Left lung (tissue), 10 donors: ENCODE results near the gene GATA2. TPM values are rescaled to one million over a fixed set of nuclear protein-coding genes. Genes with fewer than 3 reads are reported as not detected.
A peak's percentile ranks its signal among the peaks of the same experiment; 100 is the strongest.

Experiments used
- ATAC-seq: fragments of 200-7000 bp; cut with Tn5 transposase; one replicate; pipeline ENCODE4 v1.9.1; 2020; ENCODE audit warnings: moderate library complexity
- DNase-seq, 4 donors: peaks; one replicate each; pipeline ENCODE4 v3.0.0-alpha.2; 2013 to 2020
- H3K27ac ChIP-seq, 2 donors: fragments of 200-600 bp; sonication (generic) in 1 of 2; one replicate each; pipeline versions ENCODE4 v1.5.0 to v1.8.0; 2020 to 2021
- H3K27me3 ChIP-seq, 2 donors: fragments of 200-600 bp; sonication (generic) in 1 of 2; one replicate each; pipeline versions ENCODE4 v1.5.0 to v1.8.0; 2020 to 2021
- H3K36me3 ChIP-seq, 2 donors: fragments of 200-600 bp; sonication (generic) in 1 of 2; one replicate each; pipeline versions ENCODE4 v1.5.0 to v1.8.0; 2020 to 2021
- H3K4me1 ChIP-seq, 2 donors: fragments of 200-600 bp; one replicate each; pipeline ENCODE4 v1.8.0; 2021
- H3K4me3 ChIP-seq, 2 donors: fragments of 200-600 bp; sonication (generic) in 1 of 2; one replicate each; pipeline versions ENCODE4 v1.5.0 to v1.8.0; 2020 to 2021; ENCODE audit warnings: mild to moderate bottlenecking in 1 of 2
- H3K9me3 ChIP-seq, 2 donors: fragments of 200-600 bp; sonication (generic) in 1 of 2; one replicate each; pipeline versions ENCODE4 v1.5.0 to v1.8.0; 2020 to 2021
- intact Hi-C, 2 donors: fragments of 100-400 bp; cut with DNase I; formaldehyde crosslinking; loops; one replicate each; pipeline versions ENCODE4 v1.11.2 to v1.14.2; 2022
- polyA plus RNA-seq, 6 donors: library from polyadenylated mRNA; unstranded; fragments of 120-200 nt; gene quantifications; one replicate each; pipeline ENCODE4 v1.2.1, GENCODE V29; 2013; ENCODE audit not compliant: insufficient read length in 6 of 6
- total RNA-seq, 2 donors: library from RNA; stranded (reverse); fragmentation: NEBNext Ultra II Directional; extraction: Animal tissue kit (Norgen Biotek cat#: 25700); gene quantifications; one replicate each; pipeline ENCODE4 v1.2.1, GENCODE V29; 2021
- TF ChIP-seq, protein P1 (sequence below), 2 donors: fragments of 200-600 bp; sonication (generic) in 1 of 2; IDR thresholded peaks; one replicate each; pipeline versions ENCODE4 v1.5.0 to v1.8.0; 2021; ENCODE audit warnings: antibody characterized with exemption in 2 of 2
- donor health status: DM: no; HTN: yes; CAD: no.
- donor health status: DM: no; HTN: no; CAD: no.

Gene GATA2
- total and polyA plus RNA-seq, 8 donors: 9.2 to 43.0 (median 15.1) TPM

DNA sequence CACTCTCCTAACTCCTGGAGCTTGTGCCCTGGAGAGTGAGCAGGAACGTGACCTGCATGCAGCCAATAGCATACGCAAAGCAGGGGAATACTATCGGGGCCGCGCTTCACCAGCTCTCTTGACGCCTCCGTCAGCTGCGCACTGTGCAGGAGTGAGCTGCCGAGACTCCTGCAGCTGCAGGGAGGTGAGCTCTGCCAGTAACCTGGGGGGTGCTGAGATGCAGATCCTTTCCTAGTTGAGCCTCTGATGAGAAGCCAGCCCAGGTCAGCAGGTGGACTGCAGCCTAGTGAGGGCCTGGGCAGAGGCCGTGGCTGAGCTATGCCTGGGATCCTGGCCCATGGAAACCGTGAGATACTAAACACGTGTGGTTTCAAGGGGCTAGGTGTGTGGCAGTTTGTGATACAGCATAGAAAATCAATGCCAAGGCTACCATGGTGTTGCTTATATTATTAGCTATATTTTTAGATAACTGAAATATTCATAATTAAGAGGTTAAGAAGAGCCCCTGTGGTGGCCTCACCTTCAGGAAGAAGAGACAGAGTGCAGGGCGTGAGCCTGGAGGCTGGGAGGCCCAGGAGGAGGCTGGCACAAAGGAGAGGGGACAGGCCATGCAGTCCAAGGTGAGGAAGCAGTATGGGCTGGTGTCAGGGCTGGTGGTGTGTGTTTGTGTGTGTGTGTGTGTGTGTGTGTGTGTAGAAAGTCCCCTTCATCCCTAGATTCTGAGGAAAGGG lies 20.4 kb downstream of the GATA2 start:
- DNase-seq (peak in 1 of 4 donors; percentile 59), ATAC-seq (no peak)
- no peaks in the 10 kb centered on the region for H3K4me1 ChIP-seq
- no peak overlapping the region for H3K4me3 ChIP-seq
- peaks cover 0 to 30% of the 10 kb centered on the region in 2 donors for H3K27me3 ChIP-seq
- intact Hi-C loops: no loop called here
- H3K36me3 ChIP-seq: no peaks in the 10 kb centered on the region
- no peaks in the 10 kb centered on the region for H3K9me3 ChIP-seq
- TF ChIP-seq, protein P1, sequence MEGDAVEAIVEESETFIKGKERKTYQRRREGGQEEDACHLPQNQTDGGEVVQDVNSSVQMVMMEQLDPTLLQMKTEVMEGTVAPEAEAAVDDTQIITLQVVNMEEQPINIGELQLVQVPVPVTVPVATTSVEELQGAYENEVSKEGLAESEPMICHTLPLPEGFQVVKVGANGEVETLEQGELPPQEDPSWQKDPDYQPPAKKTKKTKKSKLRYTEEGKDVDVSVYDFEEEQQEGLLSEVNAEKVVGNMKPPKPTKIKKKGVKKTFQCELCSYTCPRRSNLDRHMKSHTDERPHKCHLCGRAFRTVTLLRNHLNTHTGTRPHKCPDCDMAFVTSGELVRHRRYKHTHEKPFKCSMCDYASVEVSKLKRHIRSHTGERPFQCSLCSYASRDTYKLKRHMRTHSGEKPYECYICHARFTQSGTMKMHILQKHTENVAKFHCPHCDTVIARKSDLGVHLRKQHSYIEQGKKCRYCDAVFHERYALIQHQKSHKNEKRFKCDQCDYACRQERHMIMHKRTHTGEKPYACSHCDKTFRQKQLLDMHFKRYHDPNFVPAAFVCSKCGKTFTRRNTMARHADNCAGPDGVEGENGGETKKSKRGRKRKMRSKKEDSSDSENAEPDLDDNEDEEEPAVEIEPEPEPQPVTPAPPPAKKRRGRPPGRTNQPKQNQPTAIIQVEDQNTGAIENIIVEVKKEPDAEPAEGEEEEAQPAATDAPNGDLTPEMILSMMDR (IDR thresholded peaks at IDR 0.05): no peak
- no peak overlapping the region for H3K27ac ChIP-seq

DNA sequence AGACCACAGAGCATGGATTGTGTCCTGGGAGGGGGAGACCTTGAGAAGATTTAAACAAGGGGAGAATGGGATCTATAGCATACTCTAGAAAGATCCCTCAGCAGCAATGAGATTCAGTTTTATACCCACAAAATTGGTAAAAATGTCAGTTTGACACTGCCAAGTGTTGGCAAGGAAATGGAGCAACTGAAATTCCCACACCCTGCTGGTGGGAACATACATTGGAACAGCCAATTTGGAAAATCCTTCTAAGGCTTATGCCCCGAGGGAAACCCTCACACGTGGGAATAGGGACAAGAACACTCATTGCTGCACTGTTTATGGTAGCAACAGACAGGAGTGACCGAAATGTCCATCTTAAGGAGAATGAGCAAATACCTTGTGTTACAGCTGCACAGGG lies 21.3 kb downstream of the GATA2 start:
- H3K27me3 ChIP-seq: peaks cover 0 to 32% of the 10 kb centered on the region in 2 donors

DNA sequence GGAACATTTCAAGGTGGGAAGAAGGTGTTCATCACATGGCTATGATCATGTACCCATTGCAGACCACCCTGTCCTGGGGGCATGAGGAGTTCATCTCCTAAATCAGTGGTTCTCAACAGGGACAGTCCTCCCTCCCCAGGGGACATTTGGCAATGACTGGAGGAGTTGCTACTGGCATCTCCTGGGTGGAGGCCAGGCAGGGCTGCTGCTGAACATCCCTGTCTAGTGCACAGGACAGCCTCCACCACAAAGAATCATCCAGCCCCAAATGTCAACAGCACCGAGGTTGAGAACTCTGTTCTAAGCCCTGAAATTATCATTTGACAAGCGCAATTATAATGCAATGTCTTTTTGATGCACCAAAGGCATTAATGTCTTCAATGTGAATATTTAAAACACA lies 21.9 kb downstream of the GATA2 start:
- Histone ChIP-seq H3K4me1 (no peaks in the 10 kb centered on the region), H3K27me3 (peaks cover 0 to 39% of the 10 kb centered on the region in 2 donors), H3K9me3 (no peaks in the 10 kb centered on the region), H3K36me3 (no peaks in the 10 kb centered on the region), H3K27ac (no peak overlapping the region), H3K4me3 (no peak overlapping the region)
- ATAC-seq: no peak
- intact Hi-C loops: no loop called here
- peak in 1 of 4 donors; percentile 15 for DNase-seq
- TF ChIP-seq, protein P1 (IDR thresholded peaks at IDR 0.05): no peak

More for the DNA sequence above, 21.3 kb downstream of the GATA2 start:
- Histone ChIP-seq H3K27ac (no peak overlapping the region), H3K4me3 (no peak overlapping the region), H3K36me3 (no peaks in the 10 kb centered on the region), H3K9me3 (no peaks in the 10 kb centered on the region), H3K4me1 (no peaks in the 10 kb centered on the region)
- DNase-seq (no peak), ATAC-seq (no peak)
- TF ChIP-seq, protein P1 (IDR thresholded peaks at IDR 0.05): no peak
- intact Hi-C loops: no loop called here

DNA sequence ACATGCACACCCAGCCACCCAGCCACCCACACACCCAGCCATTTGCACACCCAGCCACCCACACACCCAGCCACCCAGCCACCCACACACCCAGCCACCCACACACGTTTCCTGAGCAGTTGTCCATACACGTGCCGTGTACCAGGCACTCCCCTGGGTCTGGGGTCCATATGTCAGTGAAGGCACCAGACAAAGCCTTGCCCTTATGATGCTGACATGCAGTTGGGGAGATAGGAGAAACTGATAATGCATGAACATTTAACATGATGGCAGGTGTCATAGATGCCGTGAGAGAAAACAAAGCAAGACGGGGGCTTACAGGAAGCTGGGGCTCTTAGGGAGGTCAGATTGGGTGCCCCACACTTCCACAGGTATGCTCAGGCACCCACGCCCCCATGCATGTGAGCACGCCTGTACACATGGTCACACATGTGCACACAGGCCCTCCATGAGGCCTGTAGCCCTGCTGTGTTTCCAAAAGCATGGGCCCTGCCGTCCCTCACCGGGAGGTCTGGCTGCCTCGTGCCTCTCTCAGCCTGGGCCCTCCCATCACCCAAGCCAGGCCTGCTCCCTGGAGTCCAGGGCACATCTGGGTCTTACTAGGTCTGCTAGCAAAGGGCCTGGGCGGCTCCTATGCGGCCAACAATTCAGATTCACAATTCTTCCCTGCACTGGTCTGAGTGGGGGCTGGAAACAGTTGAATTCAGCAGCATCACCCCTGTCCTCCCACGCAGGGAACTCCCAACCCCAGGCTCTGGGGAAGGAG lies 22.7 kb downstream of the GATA2 start:
- TF ChIP-seq, protein P1 (IDR thresholded peaks at IDR 0.05): no peak
- H3K4me1 ChIP-seq: no peaks in the 10 kb centered on the region

DNA sequence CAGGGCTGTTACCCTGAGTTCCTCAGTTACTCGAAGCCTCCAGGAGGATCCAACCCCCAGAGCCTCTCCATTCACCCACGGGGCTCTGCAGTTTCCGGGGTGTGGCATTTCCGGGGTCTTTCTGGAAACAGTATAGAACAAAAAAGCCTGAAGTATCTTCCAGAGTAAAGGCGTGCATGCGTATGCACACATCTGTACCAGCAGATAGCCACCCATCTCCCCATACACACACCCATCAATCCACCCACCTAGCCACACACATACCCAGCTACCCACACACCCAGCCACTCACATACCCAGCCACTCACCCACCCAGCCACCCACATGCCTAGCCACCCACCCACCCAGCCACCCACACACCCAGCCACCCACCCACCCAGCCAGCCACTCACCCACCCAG lies 23.4 kb downstream of the GATA2 start:
- Histone ChIP-seq H3K27ac (no peak overlapping the region), H3K27me3 (peaks cover 0 to 40% of the 10 kb centered on the region in 2 donors), H3K4me1 (no peaks in the 10 kb centered on the region), H3K4me3 (no peak overlapping the region), H3K36me3 (no peaks in the 10 kb centered on the region), H3K9me3 (no peaks in the 10 kb centered on the region)
- intact Hi-C loops: no loop called here
- TF ChIP-seq, protein P1 (IDR thresholded peaks at IDR 0.05): no peak
- no peak for DNase-seq
- ATAC-seq: no peak

More for the DNA sequence above, 22.7 kb downstream of the GATA2 start:
- Histone ChIP-seq H3K27me3 (peaks cover 0 to 40% of the 10 kb centered on the region in 2 donors), H3K4me3 (no peak overlapping the region), H3K9me3 (no peaks in the 10 kb centered on the region), H3K36me3 (no peaks in the 10 kb centered on the region), H3K27ac (no peak overlapping the region)
- intact Hi-C loops: no loop called here
- ATAC-seq (no peak), DNase-seq (peak in 1 of 4 donors; percentile 47)
